OCI-LY7 (cell line): ENCODE results near the gene CARD8.

Experiments
- EZH2phosphoT487 ChIP-seq: fragments of 200-600 bp; sonication (generic); IDR thresholded peaks from 2 replicates; pipeline ENCODE4 v1.6.1; 2018; ENCODE audit warnings: low read depth, borderline replicate concordance, mild to moderate bottlenecking, mixed run types, antibody characterized with exemption, low read length, moderate library complexity, mixed read lengths
- TF ChIP-seq, protein P1 (sequence below): fragments of 200-600 bp; sonication (generic); conservative IDR thresholded peaks from 2 replicates; pipeline ENCODE4 v1.5.1; 2014; ENCODE audit warnings: mild to moderate bottlenecking, antibody characterized with exemption, low read length, moderate library complexity, mixed read lengths

DNA sequence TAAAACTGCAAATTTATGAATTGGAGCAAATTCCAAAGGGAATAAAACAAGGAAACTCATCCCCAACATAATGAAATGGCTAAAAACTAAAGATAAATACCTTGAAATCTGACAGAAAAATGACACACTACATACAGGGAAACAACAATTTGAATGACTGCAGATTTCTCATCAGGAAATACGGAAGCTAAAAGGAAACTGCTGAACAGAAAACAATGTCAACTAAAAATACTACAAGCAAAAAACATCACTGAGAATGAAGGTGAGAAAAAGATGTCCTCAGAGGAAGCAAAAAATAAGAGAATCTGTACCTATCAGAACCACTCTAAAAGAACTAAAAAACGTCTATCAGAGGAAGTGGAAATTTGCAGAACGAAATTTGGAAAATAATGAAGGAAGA is 45.7 kb downstream of the CARD8 start:
- TF ChIP-seq, protein P1, sequence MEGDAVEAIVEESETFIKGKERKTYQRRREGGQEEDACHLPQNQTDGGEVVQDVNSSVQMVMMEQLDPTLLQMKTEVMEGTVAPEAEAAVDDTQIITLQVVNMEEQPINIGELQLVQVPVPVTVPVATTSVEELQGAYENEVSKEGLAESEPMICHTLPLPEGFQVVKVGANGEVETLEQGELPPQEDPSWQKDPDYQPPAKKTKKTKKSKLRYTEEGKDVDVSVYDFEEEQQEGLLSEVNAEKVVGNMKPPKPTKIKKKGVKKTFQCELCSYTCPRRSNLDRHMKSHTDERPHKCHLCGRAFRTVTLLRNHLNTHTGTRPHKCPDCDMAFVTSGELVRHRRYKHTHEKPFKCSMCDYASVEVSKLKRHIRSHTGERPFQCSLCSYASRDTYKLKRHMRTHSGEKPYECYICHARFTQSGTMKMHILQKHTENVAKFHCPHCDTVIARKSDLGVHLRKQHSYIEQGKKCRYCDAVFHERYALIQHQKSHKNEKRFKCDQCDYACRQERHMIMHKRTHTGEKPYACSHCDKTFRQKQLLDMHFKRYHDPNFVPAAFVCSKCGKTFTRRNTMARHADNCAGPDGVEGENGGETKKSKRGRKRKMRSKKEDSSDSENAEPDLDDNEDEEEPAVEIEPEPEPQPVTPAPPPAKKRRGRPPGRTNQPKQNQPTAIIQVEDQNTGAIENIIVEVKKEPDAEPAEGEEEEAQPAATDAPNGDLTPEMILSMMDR: no peak
- no peak for TF ChIP-seq EZH2phosphoT487
